ENCODE measurements around the gene SLC10A3.

- TF ChIP-seq POLR2A (IDR thresholded peaks at IDR 0.05) (peak; percentile 62 to 64), CTCF (IDR thresholded peaks at IDR 0.05) (no peak)
Observed at GRCh38 chrX:154515090-154515965, 24.9 kb upstream of the SLC10A3 start.
